ENCODE data around the gene ELK1. TPM values are rescaled to one million over a fixed set of nuclear protein-coding genes. Genes with fewer than 3 reads are reported as not detected.

The ELK1 gene
- total and polyA plus RNA-seq, 2 of the 8 experiments (the other 6 are each of a cell fraction or from before 2014, with no cell fraction given) = 31.9 to 42.2 TPM

GRCh38 chrX:47621851-47622250 is 28.5 kb downstream of the ELK1 start:
- Histone ChIP-seq H3K4me3 (ENCODE audit: extremely low read depth in 1 of 4, insufficient read depth in 2 of 4, low read depth in 3 of 4, low read length in 4 of 4) (no peak overlapping the region), H3K4me2 (ENCODE audit: insufficient read depth in 1 of 2, low read depth in 2 of 2, low read length in 2 of 2) (no peak overlapping the region), H3K27ac (ENCODE audit: low read depth, low read length) (no peak overlapping the region), H2BK20ac (ENCODE audit: low read length) (no peak overlapping the region), H3K4ac (replicated peaks; ENCODE audit: insufficient read length, low read depth, low read length) (no peak overlapping the region), H4K5ac (ENCODE audit: insufficient read length, low read depth, low read length) (no peak overlapping the region), H3K9ac (replicated peaks in 1 of 4; ENCODE audit: extremely low read depth in 1 of 4, low read depth in 3 of 4, low read length in 3 of 4) (no peak overlapping the region), H4K8ac (ENCODE audit: extremely low read depth, insufficient read depth, low read length) (no peak overlapping the region), H3K14ac (ENCODE audit: insufficient read length) (no peak overlapping the region), H3K27me3 (replicated peaks in 1 of 4; ENCODE audit: control insufficient read depth in 3 of 4, extremely low read depth in 1 of 4, insufficient read depth in 3 of 4, low read length in 3 of 4) (no peaks in the 10 kb centered on the region), H3K9me3 (ENCODE audit: insufficient read depth in 2 of 2, low read depth in 1 of 2, low read length in 1 of 2) (no peaks in the 10 kb centered on the region), H3K79me1 (ENCODE audit: low read depth, low read length) (no peaks in the 10 kb centered on the region), H3K23ac (ENCODE audit: insufficient read length) (no peak overlapping the region), H3K18ac (ENCODE audit: extremely low read depth, low read length) (no peak overlapping the region), H2BK15ac (ENCODE audit: low read length) (no peak overlapping the region), H2BK12ac (ENCODE audit: low read depth, low read length) (no peak overlapping the region), H2BK5ac (ENCODE audit: low read depth, low read length) (no peak overlapping the region), H3K4me1 (replicated peaks in 1 of 4; ENCODE audit: control insufficient read depth in 3 of 4, insufficient read depth in 4 of 4, low read length in 3 of 4) (peaks cover 3 to 7% (median 5%) of the 10 kb centered on the region in 4 experiments), H2AFZ (ENCODE audit: low read length) (no peak overlapping the region), H2AK5ac (ENCODE audit: low read depth, low read length) (no peak overlapping the region), H3K79me2 (ENCODE audit: control insufficient read depth in 1 of 2, insufficient read depth in 2 of 2, low read length in 2 of 2) (no peaks in the 10 kb centered on the region), H4K20me1 (replicated peaks in 1 of 2; ENCODE audit: control insufficient read depth in 1 of 2, insufficient read depth in 2 of 2, low read length in 2 of 2) (peaks cover 0 to 1% of the 10 kb centered on the region in 2 experiments), H2BK120ac (replicated peaks; ENCODE audit: low read depth, low read length) (no peak overlapping the region), H3K36me3 (ENCODE audit: control insufficient read depth in 2 of 4, insufficient read depth in 4 of 4, low read length in 3 of 4) (no peaks in the 10 kb centered on the region), H3K56ac (replicated peaks; ENCODE audit: insufficient read length, low read depth, low read length) (no peak overlapping the region), H3K23me2 (ENCODE audit: low read depth, low read length) (no peaks in the 10 kb centered on the region; the same call in 1 of the 2 replicates), H4K91ac (replicated peaks; ENCODE audit: insufficient read length, low read length) (no peak overlapping the region)
- FAIRE-seq (no peak), DNase-seq (ENCODE audit: low read depth in 1 of 2, low spot score in 2 of 2) (no peak)
- ChIA-PET CTCF (ENCODE audit: partially characterized antibody) (no interaction called here), POLR2A (ENCODE audit: partially characterized antibody) (interaction anchor here (1.5 kb wide), 1 partner anchor 36 kb away, joined by 3 read pairs; no protein-coding TSS in a partner anchor)
- 93% methylated on average over 6 of the region's 6 CpGs; no CpG with 5 or more reads in 1 of the 2 experiments for WGBS, 2 experiments (ENCODE audit: extremely low coverage in 1 of 2, insufficient coverage in 1 of 2, insufficient read length in 1 of 2, insufficient replicate concordance in 2 of 2, low coverage in 1 of 2, low lambda C conversion rate in 2 of 2, missing lambda C conversion rate in 1 of 2)
- no peak for TF ChIP-seq HDAC6 (IDR thresholded peaks at IDR 0.05; ENCODE audit: low read depth, low read length)
- TF ChIP-seq BACH1 (IDR thresholded peaks at IDR 0.05; ENCODE audit: low read length) = no peak
- TF ChIP-seq SIN3A (conservative IDR thresholded peaks at IDR 0.05 in 1 of 2, IDR thresholded peaks at IDR 0.05 in 1 of 2; ENCODE audit: low read depth in 1 of 2, low read length in 2 of 2) = no peak
- no peak for TF ChIP-seq TCF12 (IDR thresholded peaks at IDR 0.05; ENCODE audit: low read depth, low read length)
- TF ChIP-seq SUZ12 (IDR thresholded peaks at IDR 0.05; ENCODE audit: low read length) = no peak
- no peak for TF ChIP-seq FOSL1 (IDR thresholded peaks at IDR 0.05; ENCODE audit: insufficient read depth, low read depth, low read length)
- TF ChIP-seq, protein P1, sequence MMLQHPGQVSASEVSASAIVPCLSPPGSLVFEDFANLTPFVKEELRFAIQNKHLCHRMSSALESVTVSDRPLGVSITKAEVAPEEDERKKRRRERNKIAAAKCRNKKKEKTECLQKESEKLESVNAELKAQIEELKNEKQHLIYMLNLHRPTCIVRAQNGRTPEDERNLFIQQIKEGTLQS (IDR thresholded peaks at IDR 0.05; ENCODE audit: insufficient read depth, low read depth, low read length) = no peak
- no peak for TF ChIP-seq PHF8 (conservative IDR thresholded peaks at IDR 0.05; ENCODE audit: low read depth, low read length)
- no peak for TF ChIP-seq BRCA1 (IDR thresholded peaks at IDR 0.05; ENCODE audit: low read depth, low read length)
- TF ChIP-seq JUND (IDR thresholded peaks at IDR 0.05; ENCODE audit: low read length) = no peak

Data from H1 (cell line).